ENCODE results near the gene EMX2. TPM values are rescaled to one million over a fixed set of nuclear protein-coding genes. Genes with fewer than 3 reads are reported as not detected.

Gene EMX2
- total and polyA plus RNA-seq, 12 donors: 0.13 to 0.59 (median 0.15) TPM; not detected in 7

- Histone ChIP-seq H3K27me3 (peaks cover 0 to 95% (median 81%) of the 10 kb centered on the region in 7 donors), H3K36me3 (no peaks in the 10 kb centered on the region), H3K4me1 (no peaks in the 10 kb centered on the region), H3K27ac (no peak overlapping the region), H3K4me3 (no peak overlapping the region), H3K9me3 (no peaks in the 10 kb centered on the region)
- WGBS, 2 donors: 70 to 72% methylated on average over 8 of the region's 8 CpGs
- DNase-seq: no peak
- no peak for ATAC-seq
- intact Hi-C loops (cut with DNase I): no loop called here
- no peak for TF ChIP-seq CTCF (IDR thresholded peaks at IDR 0.05)
Measured at GRCh38 chr10:117519286-117519685, 23.3 kb upstream of the EMX2 start.

GRCh38 chr10:117519879-117520278, 22.7 kb upstream of the EMX2 start:
- no peak for ATAC-seq

GRCh38 chr10:117530791-117531190, 11.8 kb upstream of the EMX2 start:
- TF ChIP-seq CTCF (IDR thresholded peaks at IDR 0.05): no peak
- ATAC-seq (no peak), DNase-seq (no peak)
- Histone ChIP-seq H3K4me1 (peaks cover 4 to 25% (median 17%) of the 10 kb centered on the region in 9 donors), H3K9me3 (no peaks in the 10 kb centered on the region), H3K36me3 (no peaks in the 10 kb centered on the region), H3K4me3 (no peak overlapping the region), H3K27ac (no peak overlapping the region), H3K27me3 (peaks cover 22 to 100% (median 93%) of the 10 kb centered on the region in 7 donors)
- WGBS, 2 donors: 38 to 44% methylated on average over 4 of the region's 4 CpGs
- intact Hi-C loops (cut with DNase I): loop anchor here in 4 of 10 donors (10.0 kb wide), 2 partner anchors 574 to 714 kb away; no protein-coding TSS in a partner anchor

More at GRCh38 chr10:117519879-117520278, 22.7 kb upstream of the EMX2 start:
- intact Hi-C loops (cut with DNase I): no loop called here
- Histone ChIP-seq H3K27ac (no peak overlapping the region), H3K36me3 (no peaks in the 10 kb centered on the region), H3K9me3 (no peaks in the 10 kb centered on the region), H3K27me3 (peaks cover 0 to 95% (median 84%) of the 10 kb centered on the region in 7 donors), H3K4me3 (no peak overlapping the region), H3K4me1 (no peaks in the 10 kb centered on the region)
- no peak for TF ChIP-seq CTCF (IDR thresholded peaks at IDR 0.05)
- 47 to 52% methylated on average over 3 of the region's 3 CpGs for WGBS, 2 donors
- no peak for DNase-seq

- intact Hi-C loops (cut with DNase I): loop anchor here in 4 of 10 donors (10.0 kb wide), 2 partner anchors 573 to 713 kb away; no protein-coding TSS in a partner anchor
- ATAC-seq: no peak
Measured at GRCh38 chr10:117531371-117532002, 11.1 kb upstream of the EMX2 start.

More at GRCh38 chr10:117531371-117532002, 11.1 kb upstream of the EMX2 start:
- Histone ChIP-seq H3K4me3 (no peak overlapping the region), H3K36me3 (no peaks in the 10 kb centered on the region), H3K4me1 (peaks cover 4 to 25% (median 20%) of the 10 kb centered on the region in 9 donors), H3K9me3 (no peaks in the 10 kb centered on the region), H3K27ac (no peak overlapping the region), H3K27me3 (peaks cover 23 to 100% (median 97%) of the 10 kb centered on the region in 7 donors)
- WGBS, 2 donors: 19 to 22% methylated on average over 14 of the region's 14 CpGs
- no peak for DNase-seq
- TF ChIP-seq CTCF (IDR thresholded peaks at IDR 0.05): no peak

Data from heart right ventricle (tissue), 16 donors.